Measurements from ENCODE around the gene EFCAB11. TPM values are rescaled to one million over a fixed set of nuclear protein-coding genes. Genes with fewer than 3 reads are reported as not detected.

Gene EFCAB11
- total RNA-seq, 1 experiment from 2014 or later: 18.1 TPM

- no peak for TF ChIP-seq CTCF (IDR thresholded peaks at IDR 0.05 in 2 of 3, conservative IDR thresholded peaks at IDR 0.05 in 1 of 3; ENCODE audit: borderline replicate concordance in 1 of 3, insufficient read depth in 1 of 3, low read depth in 2 of 3, low read length in 2 of 3)
- TF ChIP-seq ELF1 (IDR thresholded peaks at IDR 0.05; ENCODE audit: borderline replicate concordance, low read depth): no peak
- no peak for TF ChIP-seq RAD21 (IDR thresholded peaks at IDR 0.05; ENCODE audit: low read depth)
- TF ChIP-seq ZNF274 (IDR thresholded peaks at IDR 0.05; ENCODE audit: low read depth, low read length): no peak
Measured at GRCh38 chr14:89909586-89909985, 44.9 kb downstream of the EFCAB11 start (continued).

DNA sequence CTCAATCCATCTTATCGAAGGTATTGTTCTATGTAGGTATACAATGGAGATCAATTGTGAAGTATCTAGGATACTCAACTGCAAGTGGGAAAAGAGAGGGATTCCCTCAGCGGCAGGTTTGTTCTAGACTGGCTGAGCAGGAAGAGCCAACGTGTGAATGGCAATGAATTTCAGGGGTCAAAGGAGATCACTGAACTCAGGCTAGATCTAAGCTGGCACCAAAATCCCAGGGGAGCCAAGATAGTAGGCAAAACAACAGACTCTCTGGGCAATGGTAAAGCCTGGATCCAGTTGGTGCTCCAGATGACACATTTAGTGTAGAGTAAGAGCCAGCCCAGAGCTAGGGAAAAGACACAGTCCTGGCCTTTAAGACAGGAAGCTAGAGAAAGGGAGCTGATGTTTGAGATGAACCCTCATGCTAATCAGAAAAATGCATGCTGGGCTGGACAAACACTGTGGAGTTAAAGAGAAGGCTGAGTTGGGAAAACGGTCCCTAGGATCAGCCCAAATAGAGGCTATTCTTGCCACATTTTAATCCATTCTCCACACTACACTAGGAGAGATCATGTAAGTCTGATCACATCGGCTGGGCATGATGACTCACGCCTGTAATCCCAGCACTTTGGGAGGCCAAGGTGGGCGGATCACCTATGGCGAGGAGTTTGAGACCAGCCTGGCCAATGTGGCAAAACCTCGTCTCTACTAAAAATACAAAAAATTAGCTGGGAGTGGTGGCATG, 45.6 kb downstream of the EFCAB11 start:
- H3K9me2 ChIP-seq (ENCODE audit: insufficient read depth): no peaks in the 10 kb centered on the region
- no peak overlapping the region for H3K4me2 ChIP-seq (ENCODE audit: low read length)
- ChIA-PET POLR2A (no interaction called here), CTCF (interaction anchor here (1.1 kb wide), 1 partner anchor 868 kb away, joined by 3 read pairs; no protein-coding TSS in a partner anchor), RAD21 (ENCODE audit: low non-redundant PET in 1 of 2, low total read pairs in 2 of 2, uncharacterized antibody in 2 of 2, unreplicated experiment in 2 of 2) (no interaction called here)
- H3K79me2 ChIP-seq (ENCODE audit: insufficient read depth, low read length): no peaks in the 10 kb centered on the region
- H3K36me3 ChIP-seq (ENCODE audit: control insufficient read depth in 1 of 2, insufficient read depth in 2 of 2, low read length in 2 of 2): no peaks in the 10 kb centered on the region
- no peak overlapping the region for H3K9ac ChIP-seq (ENCODE audit: low read length)
- 0 out of 4 replicates have a peak, but pooled peaks cover 0 to 3% of the 10 kb centered on the region in 2 experiments for H3K4me1 ChIP-seq (ENCODE audit: control insufficient read depth in 1 of 2, insufficient read depth in 2 of 2, low read length in 2 of 2)
- no peak for DNase-seq (ENCODE audit: low read depth, low spot score)
- H2AFZ ChIP-seq (ENCODE audit: low read depth, low read length, poor library complexity, severe bottlenecking): no peak overlapping the region
- no peaks in the 10 kb centered on the region for H3K27me3 ChIP-seq (ENCODE audit: insufficient read depth, low read length)
- TF ChIP-seq ZBTB33 (IDR thresholded peaks at IDR 0.05; ENCODE audit: extremely low read depth, insufficient replicate concordance, low read length) (no peak), TCF7L2 (IDR thresholded peaks at IDR 0.05; ENCODE audit: borderline replicate concordance, extremely low read depth, insufficient read depth, insufficient read length) (no peak), EZH2 (IDR thresholded peaks at IDR 0.05) (no peak), CEBPB (IDR thresholded peaks at IDR 0.05; ENCODE audit: low read depth) (no peak), SIN3A (IDR thresholded peaks at IDR 0.05; ENCODE audit: low read depth) (no peak)
- no peak for ATAC-seq
- intact Hi-C loops (cut with micrococcal nuclease): no loop called here
- H3K27ac ChIP-seq (ENCODE audit: low read depth, low read length): no peak overlapping the region
- H3K9me3 ChIP-seq (ENCODE audit: control insufficient read depth in 1 of 2, insufficient read depth in 1 of 2, low read depth in 1 of 2, low read length in 2 of 2): no peaks in the 10 kb centered on the region
- no peaks in the 10 kb centered on the region for H4K20me1 ChIP-seq (ENCODE audit: insufficient read depth)
- no peak overlapping the region for H3K4me3 ChIP-seq (replicated peaks in 1 of 2; ENCODE audit: low read depth in 1 of 2, low read length in 2 of 2)
- BruUV-seq (replicated peaks): no TSS peak
